ENCODE measurements around the gene OR6S1.
"Not testable (repeated sequence)": the region's sequence is repeated elsewhere in the genome, so short reads cannot be mapped to it uniquely, and the experiment has no call there.

Gene OR6S1

GRCh38 chr14:20671597-20672283 lies 30.2 kb upstream of the OR6S1 start:
- in situ Hi-C loops (cut with HindIII; ENCODE audit: low sequenced_read_pairs): no loop called here
- DNase-seq (ENCODE audit: low read depth, low spot score): no peak
- TF ChIP-seq CTCF (IDR thresholded peaks at IDR 0.05; ENCODE audit: low read depth, low read length): no peak
- H3K4me3 ChIP-seq (ENCODE audit: low read depth, low read length): no peak overlapping the region

GRCh38 chr14:20668969-20669368 lies 27.5 kb upstream of the OR6S1 start:
- in situ Hi-C loops (cut with HindIII; ENCODE audit: low sequenced_read_pairs): no loop called here
- no peak for TF ChIP-seq CTCF (IDR thresholded peaks at IDR 0.05; ENCODE audit: low read depth, low read length)
- no peak overlapping the region for H3K4me3 ChIP-seq (ENCODE audit: low read depth, low read length)
- no peak for DNase-seq (ENCODE audit: low read depth, low spot score)

GRCh38 chr14:20667957-20668356 lies 26.5 kb upstream of the OR6S1 start:
- TF ChIP-seq CTCF (IDR thresholded peaks at IDR 0.05; ENCODE audit: low read depth, low read length): no peak
- no peak overlapping the region for H3K4me3 ChIP-seq (ENCODE audit: low read depth, low read length)
- in situ Hi-C loops (cut with HindIII; ENCODE audit: low sequenced_read_pairs): no loop called here
- no peak for DNase-seq (ENCODE audit: low read depth, low spot score)

- in situ Hi-C loops (cut with HindIII; ENCODE audit: low sequenced_read_pairs); DNase-seq (ENCODE audit: low read depth, low spot score); H3K4me3 ChIP-seq (ENCODE audit: low read depth, low read length): not testable (repeated sequence)
Observed at GRCh38 chr14:20666400-20666961, 25.0 kb upstream of the OR6S1 start.

- H3K4me3 ChIP-seq (ENCODE audit: low read depth, low read length): peak overlapping the region; percentile 15
- peak; percentile 48 for DNase-seq (ENCODE audit: low read depth, low spot score)
- peak; percentile 41 for TF ChIP-seq CTCF (IDR thresholded peaks at IDR 0.05; ENCODE audit: low read depth, low read length)
- in situ Hi-C loops (cut with HindIII; ENCODE audit: low sequenced_read_pairs): no loop called here
Observed at GRCh38 chr14:20662968-20663732, 21.7 kb upstream of the OR6S1 start.

GRCh38 chr14:20661197-20661596 lies 19.7 kb upstream of the OR6S1 start:
- in situ Hi-C loops (cut with HindIII; ENCODE audit: low sequenced_read_pairs): no loop called here
- H3K4me3 ChIP-seq (ENCODE audit: low read depth, low read length): no peak overlapping the region
- no peak for TF ChIP-seq CTCF (IDR thresholded peaks at IDR 0.05; ENCODE audit: low read depth, low read length)
- DNase-seq (ENCODE audit: low read depth, low spot score): no peak

Measured in astrocyte of the spinal cord (primary cell).